B cell (primary cell): ENCODE data around the gene FAM168A. TPM values are rescaled to one million over a fixed set of nuclear protein-coding genes. Genes with fewer than 3 reads are reported as not detected.

Experiments used
- ATAC-seq: fragments of 200-7000 bp; cut with Tn5 transposase; one replicate; pipeline ENCODE4 v1.10.0; 2021; ENCODE audit warnings: low read depth, mild to moderate bottlenecking, moderate number of reproducible peaks, moderate library complexity
- CTCF ChIA-PET: fragments of 350-600 bp; sonication (Branson Sonifier 250); formaldehyde crosslinking; loops from one replicate; lab custom pipeline; 2021; ENCODE audit warnings: antibody characterized with exemption, inconsistent platforms; lab: Charles Lee
- POLR2A ChIA-PET: fragments of 350-600 bp; sonication (Branson Sonifier 250); formaldehyde crosslinking; loops from one replicate; lab custom pipeline; 2021; ENCODE audit warnings: antibody characterized with exemption; lab: Charles Lee
- DNase-seq: peaks from one replicate; pipeline ENCODE4 v3.0.0; 2013
- H2AFZ ChIP-seq: 2 replicates; pipeline ENCODE4 v1.6.1; 2012; ENCODE audit warnings: mild to moderate bottlenecking, low read depth, low read length; ENCODE audit not compliant: insufficient read depth, poor library complexity, severe bottlenecking
- H3K27ac ChIP-seq, 2 donors: 1 replicate in 1 of 2; 2 replicates in 1 of 2; pipeline ENCODE4 v1.5.1; 2012 to 2013; ENCODE audit warnings: low read length in 2 of 2, mild to moderate bottlenecking in 2 of 2, moderate library complexity in 1 of 2
- H3K27me3 ChIP-seq, 4 experiments: fragments of 200-600 bp in 1 of 4; sonication (generic) in 1 of 4; replicated peaks in 1 of 4; 1 replicate in 2 of 4; 2 replicates in 2 of 4; pipeline versions ENCODE4 v1.6.1 to v1.7.0; 2013 to 2016; ENCODE audit warnings: low read length in 3 of 4, mild to moderate bottlenecking in 2 of 4, mixed read lengths in 1 of 4, moderate library complexity in 1 of 4; ENCODE audit not compliant: insufficient read depth in 4 of 4, control insufficient read depth in 3 of 4; ENCODE audit errors: control extremely low read depth in 1 of 4
- H3K36me3 ChIP-seq, 2 experiments: replicated peaks in 1 of 2; 1 replicate in 1 of 2; 2 replicates in 1 of 2; pipeline versions ENCODE4 v1.6.1 to v1.7.1; 2013; ENCODE audit warnings: low read length in 1 of 2; ENCODE audit not compliant: insufficient read depth in 2 of 2, control insufficient read depth in 1 of 2; ENCODE audit errors: control extremely low read depth in 1 of 2, extremely low read depth in 1 of 2
- H3K4me1 ChIP-seq, 2 donors: fragments of 200-600 bp in 1 of 2; sonication (generic) in 1 of 2; 1 replicate in 1 of 2; 2 replicates in 1 of 2; pipeline versions ENCODE4 v1.5.1 to v1.6.1; 2013 to 2017; ENCODE audit warnings: low read length in 2 of 2; ENCODE audit not compliant: control insufficient read depth in 2 of 2, insufficient read depth in 2 of 2
- H3K4me2 ChIP-seq: replicated peaks from 2 replicates; pipeline ENCODE3; 2012; ENCODE audit warnings: mild to moderate bottlenecking, low read depth, low read length; ENCODE audit not compliant: poor library complexity, severe bottlenecking
- H3K4me3 ChIP-seq, 5 experiments: fragments of 200-600 bp in 1 of 5; sonication (generic) in 1 of 5; 1 replicate in 3 of 5; 2 replicates in 2 of 5; pipeline versions ENCODE4 v1.5.1 to v1.7.0; 2011 to 2016; ENCODE audit warnings: low read length in 4 of 5, mild to moderate bottlenecking in 4 of 5, low read depth in 2 of 5, control low read depth in 1 of 5, moderate library complexity in 1 of 5; ENCODE audit not compliant: insufficient read depth in 1 of 5; ENCODE audit errors: control extremely low read depth in 1 of 5, extremely low read depth in 1 of 5
- H3K79me2 ChIP-seq: fragments of 200-600 bp; sonication (generic); one replicate; pipeline ENCODE4 v1.6.0; 2016; ENCODE audit warnings: low read length; ENCODE audit not compliant: control insufficient read depth, insufficient read depth
- H3K9ac ChIP-seq: fragments of 200-600 bp; sonication (generic); 2 replicates; pipeline ENCODE4 v1.6.1; 2017; ENCODE audit warnings: mild to moderate bottlenecking, low read length, moderate library complexity
- H3K9me3 ChIP-seq, 3 donors: one replicate each; pipeline versions ENCODE4 v1.6.1 to v1.7.1; 2013; ENCODE audit warnings: low read length in 2 of 3; ENCODE audit not compliant: control insufficient read depth in 2 of 3, insufficient read depth in 1 of 3; ENCODE audit errors: control extremely low read depth in 1 of 3
- H4K20me1 ChIP-seq: 2 replicates; pipeline ENCODE4 v1.6.0; 2012; ENCODE audit warnings: mild to moderate bottlenecking, low read length; ENCODE audit not compliant: insufficient read depth, control insufficient read depth, poor library complexity, severe bottlenecking
- H3K27ac Mint-ChIP-seq: one replicate; pipeline ENCODE4 v1.8.0; 2021; ENCODE audit warnings: mixed read lengths
- H3K27me3 Mint-ChIP-seq: one replicate; pipeline ENCODE4 v1.8.0; 2021; ENCODE audit warnings: mixed read lengths
- H3K4me1 Mint-ChIP-seq: one replicate; pipeline ENCODE4 v1.8.0; 2021; ENCODE audit warnings: mixed read lengths
- H3K4me3 Mint-ChIP-seq: one replicate; pipeline ENCODE4 v1.8.0; 2021; ENCODE audit warnings: mixed read lengths
- H3K9me3 Mint-ChIP-seq: one replicate; pipeline ENCODE4 v1.8.0; 2022; ENCODE audit warnings: mixed read lengths; ENCODE audit not compliant: insufficient read depth
- CTCF ChIP-seq: fragments of 200-600 bp; IDR thresholded peaks from one replicate; pipeline ENCODE4 v1.8.0; 2022; ENCODE audit warnings: antibody characterized with exemption, mild to moderate bottlenecking
- EZH2 ChIP-seq: IDR thresholded peaks from 2 replicates; pipeline ENCODE4 v1.6.1; 2012; ENCODE audit warnings: borderline replicate concordance, low read depth, mild to moderate bottlenecking, moderate library complexity, low read length; ENCODE audit not compliant: insufficient read depth, poor library complexity, severe bottlenecking
- WGBS: methylation state at CpG from one replicate; pipeline ENCODE4 v1.1.5; 2013; ENCODE audit warnings: missing lambda C conversion rate; ENCODE audit not compliant: insufficient coverage; 5-methylcytosine and 5-hydroxymethylcytosine counted together
- intact Hi-C: fragments of 100-400 bp; cut with micrococcal nuclease; formaldehyde crosslinking; loops from one replicate; pipeline ENCODE4 v1.10.0; 2022
- polyA plus RNA-seq: library from polyadenylated mRNA; depleted of rRNA; stranded (reverse); fragments of >200 nt; gene quantifications from 2 replicates; pipeline ENCODE4 v1.2.3, GENCODE V29; 2012
- total RNA-seq, 2 donors: library from RNA; stranded (reverse); fragments of 120-200 nt in 1 of 2; gene quantifications; 1 replicate in 1 of 2; 2 replicates in 1 of 2; pipeline versions ENCODE4 v1.2.3 to v1.2.4, GENCODE V29; 2013 to 2022

The FAM168A gene
- total and polyA plus RNA-seq, 2 donors (not counting 1 experiment from before 2014, with no cell fraction given) = 11.0 to 26.8 TPM

- POLR2A ChIA-PET = no interaction called here
- no peak for ATAC-seq
- Histone ChIP-seq H2AFZ (no peak overlapping the region), H3K4me2 (no peak overlapping the region), H3K27me3 (no peaks in the 10 kb centered on the region), H3K36me3 (no peaks in the 10 kb centered on the region), H3K9me3 (peaks cover 0 to 3% (median 0%) of the 10 kb centered on the region in 3 donors), H3K4me1 (peaks cover 0 to 1% of the 10 kb centered on the region in 2 donors), H3K9ac (no peak overlapping the region), H3K27ac (no peak overlapping the region), H3K4me3 (no peak overlapping the region), H3K79me2 (peaks cover 14% of the 10 kb centered on the region), H4K20me1 (no peaks in the 10 kb centered on the region)
- H3K27me3 Mint-ChIP-seq = no peaks in the 10 kb centered on the region
- no peak overlapping the region for H3K27ac Mint-ChIP-seq
- CTCF ChIA-PET = no interaction called here
- no peak for TF ChIP-seq EZH2
- TF ChIP-seq CTCF = no peak
- DNase-seq = no peak
- no peak overlapping the region for H3K4me3 Mint-ChIP-seq
- intact Hi-C loops = no loop called here
- H3K4me1 Mint-ChIP-seq = peaks cover 7% of the 10 kb centered on the region
- no peaks in the 10 kb centered on the region for H3K9me3 Mint-ChIP-seq
These were observed 38.2 kb downstream of the FAM168A start for GRCh38 chr11:73559743-73560142.

DNA sequence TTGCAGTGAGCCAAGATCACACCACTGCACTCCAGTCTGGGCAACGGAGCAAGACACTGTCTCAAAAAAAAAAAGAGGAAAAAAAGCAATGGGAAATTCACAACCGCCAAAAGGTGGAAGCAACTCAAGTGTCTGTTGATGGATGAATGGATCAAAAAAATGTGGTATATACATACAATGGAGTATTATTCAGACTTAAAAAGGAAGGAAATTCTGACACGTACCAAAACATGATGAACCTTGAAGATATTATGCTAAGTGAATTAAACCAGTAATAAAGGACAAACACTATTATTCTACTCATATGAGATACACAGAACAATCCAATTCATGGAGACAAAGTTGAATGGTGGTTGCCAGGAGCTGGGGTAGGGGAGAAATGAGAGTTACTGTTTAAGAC is 40.9 kb downstream of the FAM168A start:
- Histone ChIP-seq H4K20me1 (no peaks in the 10 kb centered on the region), H3K27me3 (no peaks in the 10 kb centered on the region), H3K79me2 (peaks cover 25% of the 10 kb centered on the region), H3K4me3 (no peak overlapping the region), H2AFZ (no peak overlapping the region), H3K4me1 (peaks cover 0 to 4% of the 10 kb centered on the region in 2 donors), H3K27ac (no peak overlapping the region), H3K9me3 (peaks cover 0 to 3% (median 0%) of the 10 kb centered on the region in 3 donors), H3K9ac (no peak overlapping the region), H3K36me3 (peaks cover 0 to 2% of the 10 kb centered on the region in 2 experiments), H3K4me2 (no peak overlapping the region)
- DNase-seq = no peak
- Mint-ChIP-seq H3K9me3 (no peaks in the 10 kb centered on the region), H3K4me1 (peaks cover 7% of the 10 kb centered on the region), H3K27ac (no peak overlapping the region), H3K27me3 (no peaks in the 10 kb centered on the region), H3K4me3 (no peak overlapping the region)
- TF ChIP-seq EZH2 (no peak), CTCF (no peak)
- CTCF ChIA-PET = no interaction called here
- intact Hi-C loops = no loop called here
- no peak for ATAC-seq
- POLR2A ChIA-PET = no interaction called here
- 94% methylated on average over 2 of the region's 3 CpGs for WGBS
